Activated CD4-positive, alpha-beta T cell treated with anti-CD3 and anti-CD28 coated beads, Interleukin-2, amount 10 ng/mL, durations not matched to agents 7 days and 5 days (primary cell): ENCODE measurements around the gene TUBGCP2. TPM values are rescaled to one million over a fixed set of nuclear protein-coding genes. Genes with fewer than 3 reads are reported as not detected.
A peak's percentile ranks its signal among the peaks of the same experiment; 100 is the strongest.
"Not testable (repeated sequence)": the region's sequence is repeated elsewhere in the genome, so short reads cannot be mapped to it uniquely, and the experiment has no call there.

Experiments
- CTCF ChIA-PET: fragments of 350-600 bp; sonication (Branson Sonifier 250); formaldehyde crosslinking; loops from one replicate; lab custom pipeline; 2021; ENCODE audit warnings: antibody characterized with exemption; lab: Charles Lee
- POLR2A ChIA-PET: fragments of 350-600 bp; sonication (Branson Sonifier 250); formaldehyde crosslinking; loops from one replicate; lab custom pipeline; 2021; ENCODE audit warnings: antibody characterized with exemption; lab: Charles Lee
- DNase-seq: peaks from one replicate; pipeline ENCODE4 v3.0.0-alpha.2; 2020
- H3K27ac Mint-ChIP-seq: one replicate; pipeline ENCODE4 v1.8.0; 2021; ENCODE audit warnings: mild to moderate bottlenecking, moderate library complexity, mixed read lengths
- H3K27me3 Mint-ChIP-seq: one replicate; pipeline ENCODE4 v1.8.0; 2021; ENCODE audit warnings: mixed read lengths
- H3K36me3 Mint-ChIP-seq: one replicate; pipeline ENCODE4 v1.8.0; 2021; ENCODE audit warnings: low read depth, mixed read lengths
- H3K4me1 Mint-ChIP-seq: one replicate; pipeline ENCODE4 v1.8.0; 2021; ENCODE audit warnings: mixed read lengths
- H3K4me3 Mint-ChIP-seq: one replicate; pipeline ENCODE4 v1.8.0; 2021; ENCODE audit warnings: mild to moderate bottlenecking, moderate library complexity, mixed read lengths
- H3K9me3 Mint-ChIP-seq: one replicate; pipeline ENCODE4 v1.8.0; 2021; ENCODE audit warnings: mixed read lengths
- total RNA-seq, 2 experiments: library from RNA; stranded (reverse); gene quantifications; one replicate each; pipeline ENCODE4 v1.2.3, GENCODE V29; 2021

The TUBGCP2 gene
- total RNA-seq, 2 experiments from 2014 or later, result 52.4 to 54.2 TPM

- CTCF ChIA-PET, result no interaction called here
- peaks cover 38% of the 10 kb centered on the region for H3K27me3 Mint-ChIP-seq
- peaks cover 7% of the 10 kb centered on the region for H3K4me1 Mint-ChIP-seq
- POLR2A ChIA-PET, result no interaction called here
- DNase-seq, result no peak
- no peak overlapping the region for H3K27ac Mint-ChIP-seq
- H3K4me3 Mint-ChIP-seq, result no peak overlapping the region
- H3K9me3 Mint-ChIP-seq, result no peaks in the 10 kb centered on the region
- H3K36me3 Mint-ChIP-seq, result no peaks in the 10 kb centered on the region
These were observed 17.5 kb upstream of the TUBGCP2 start for GRCh38 chr10:133326223-133326551.

GRCh38 chr10:133325440-133326222 lies 17.0 kb upstream of the TUBGCP2 start:
- peaks cover 7% of the 10 kb centered on the region for H3K4me1 Mint-ChIP-seq

GRCh38 chr10:133324857-133325260 lies 16.2 kb upstream of the TUBGCP2 start:
- H3K27ac Mint-ChIP-seq, result no peak overlapping the region
- ChIA-PET POLR2A (no interaction called here), CTCF (interaction anchor here (1.1 kb wide), 1 partner anchor 9 kb away, joined by 4 read pairs; no protein-coding TSS in a partner anchor)
- no peak overlapping the region for H3K4me3 Mint-ChIP-seq
- peaks cover 31% of the 10 kb centered on the region for H3K27me3 Mint-ChIP-seq
- H3K4me1 Mint-ChIP-seq, result peaks cover 7% of the 10 kb centered on the region
- DNase-seq, result no peak
- H3K36me3 Mint-ChIP-seq, result no peaks in the 10 kb centered on the region
- H3K9me3 Mint-ChIP-seq, result no peaks in the 10 kb centered on the region

More at GRCh38 chr10:133325440-133326222, 17.0 kb upstream of the TUBGCP2 start:
- ChIA-PET CTCF (interaction anchor here (1.1 kb wide), 1 partner anchor 9 kb away, joined by 4 read pairs; no protein-coding TSS in a partner anchor), POLR2A (no interaction called here)
- no peak for DNase-seq
- Mint-ChIP-seq H3K27me3 (peaks cover 33% of the 10 kb centered on the region), H3K36me3 (no peaks in the 10 kb centered on the region), H3K9me3 (no peaks in the 10 kb centered on the region), H3K4me3 (peak overlapping the region; percentile 43), H3K27ac (no peak overlapping the region)

GRCh38 chr10:133324198-133324792 lies 15.6 kb upstream of the TUBGCP2 start:
- no peak overlapping the region for H3K4me3 Mint-ChIP-seq
- peaks cover 6% of the 10 kb centered on the region for H3K4me1 Mint-ChIP-seq
- H3K36me3 Mint-ChIP-seq, result no peaks in the 10 kb centered on the region
- DNase-seq, result peak; percentile 50
- ChIA-PET CTCF (interaction anchor here (1.0 to 1.3 kb wide), 2 partner anchors 57 to 64 kb away, joined by 3 read pairs; no protein-coding TSS in a partner anchor), POLR2A (no interaction called here)
- H3K9me3 Mint-ChIP-seq, result no peaks in the 10 kb centered on the region
- no peak overlapping the region for H3K27ac Mint-ChIP-seq
- H3K27me3 Mint-ChIP-seq, result peaks cover 30% of the 10 kb centered on the region

GRCh38 chr10:133322064-133322709 lies 13.5 kb upstream of the TUBGCP2 start:
- H3K9me3 Mint-ChIP-seq, H3K27ac Mint-ChIP-seq, H3K4me1 Mint-ChIP-seq, H3K4me3 Mint-ChIP-seq, H3K36me3 Mint-ChIP-seq, POLR2A ChIA-PET, DNase-seq: not testable (repeated sequence)
- peaks cover 20% of the 10 kb centered on the region for H3K27me3 Mint-ChIP-seq
- CTCF ChIA-PET, result interaction anchor here (4.0 kb wide), 1 partner anchor 7 kb away, joined by 23 read pairs; no protein-coding TSS in a partner anchor

- DNase-seq, H3K36me3 Mint-ChIP-seq, H3K27me3 Mint-ChIP-seq, POLR2A ChIA-PET, H3K27ac Mint-ChIP-seq, H3K9me3 Mint-ChIP-seq, H3K4me3 Mint-ChIP-seq: not testable (repeated sequence)
- CTCF ChIA-PET, result interaction anchor here (4.0 kb wide), 1 partner anchor 8 kb away, joined by 23 read pairs; no protein-coding TSS in a partner anchor
- H3K4me1 Mint-ChIP-seq, result peaks cover 11% of the 10 kb centered on the region
These were observed 12.3 kb upstream of the TUBGCP2 start for GRCh38 chr10:133320852-133321422.

- Mint-ChIP-seq H3K27ac (no peak overlapping the region), H3K36me3 (no peaks in the 10 kb centered on the region), H3K4me3 (peak overlapping the region; percentile 36), H3K27me3 (peaks cover 5% of the 10 kb centered on the region), H3K9me3 (no peaks in the 10 kb centered on the region), H3K4me1 (peaks cover 10% of the 10 kb centered on the region)
- CTCF ChIA-PET, result interaction anchor here (0.7 to 4.0 kb wide), 4 partner anchors 11 to 58 kb away, joined by 3 to 23 read pairs (median 3); no protein-coding TSS in a partner anchor
- DNase-seq, result peak; percentile 65
- POLR2A ChIA-PET, result no interaction called here
These were observed 9.9 kb upstream of the TUBGCP2 start for GRCh38 chr10:133318494-133319127.

GRCh38 chr10:133316732-133317131 lies 8.1 kb upstream of the TUBGCP2 start:
- H3K9me3 Mint-ChIP-seq, result no peaks in the 10 kb centered on the region
- ChIA-PET CTCF (no interaction called here), POLR2A (no interaction called here)
- H3K36me3 Mint-ChIP-seq, result peaks cover 7% of the 10 kb centered on the region
- no peak overlapping the region for H3K4me3 Mint-ChIP-seq
- H3K4me1 Mint-ChIP-seq, result peaks cover 10% of the 10 kb centered on the region
- H3K27ac Mint-ChIP-seq, result no peak overlapping the region
- peaks cover 5% of the 10 kb centered on the region for H3K27me3 Mint-ChIP-seq
- DNase-seq, result no peak

GRCh38 chr10:133316266-133316665 lies 7.6 kb upstream of the TUBGCP2 start:
- DNase-seq, result no peak
- Mint-ChIP-seq H3K9me3 (no peaks in the 10 kb centered on the region), H3K36me3 (peaks cover 10% of the 10 kb centered on the region), H3K4me1 (peaks cover 10% of the 10 kb centered on the region), H3K27me3 (peaks cover 5% of the 10 kb centered on the region), H3K4me3 (no peak overlapping the region), H3K27ac (no peak overlapping the region)
- ChIA-PET POLR2A (no interaction called here), CTCF (interaction anchor here (1.1 to 2.0 kb wide), 2 partner anchors 13 to 169 kb away, joined by 3 to 6 read pairs; no protein-coding TSS in a partner anchor)

- Mint-ChIP-seq H3K27ac (no peak overlapping the region), H3K4me1 (peaks cover 10% of the 10 kb centered on the region), H3K4me3 (no peak overlapping the region), H3K27me3 (peaks cover 5% of the 10 kb centered on the region), H3K9me3 (no peaks in the 10 kb centered on the region), H3K36me3 (peaks cover 11% of the 10 kb centered on the region)
- DNase-seq, result no peak
- POLR2A ChIA-PET, result no interaction called here
- CTCF ChIA-PET, result interaction anchor here (1.1 to 2.0 kb wide), 3 partner anchors 14 to 168 kb away, joined by 3 to 6 read pairs (median 5); no protein-coding TSS in a partner anchor
These were observed 7.2 kb upstream of the TUBGCP2 start for GRCh38 chr10:133315847-133316246.

- CTCF ChIA-PET, result interaction anchor here (1.2 to 2.0 kb wide), 3 partner anchors 15 to 47 kb away, joined by 4 to 6 read pairs (median 5); no protein-coding TSS in a partner anchor
These were observed 6.2 kb upstream of the TUBGCP2 start for GRCh38 chr10:133314911-133315310.

GRCh38 chr10:133313192-133313591 lies 4.5 kb upstream of the TUBGCP2 start:
- ChIA-PET POLR2A (no interaction called here), CTCF (no interaction called here)
- Mint-ChIP-seq H3K9me3 (no peaks in the 10 kb centered on the region), H3K36me3 (peaks cover 17% of the 10 kb centered on the region), H3K27me3 (no peaks in the 10 kb centered on the region), H3K27ac (no peak overlapping the region), H3K4me1 (peaks cover 7% of the 10 kb centered on the region), H3K4me3 (no peak overlapping the region)
- DNase-seq, result no peak

More at GRCh38 chr10:133314911-133315310, 6.2 kb upstream of the TUBGCP2 start:
- Mint-ChIP-seq H3K4me3 (no peak overlapping the region), H3K27me3 (peaks cover 5% of the 10 kb centered on the region), H3K27ac (no peak overlapping the region), H3K36me3 (peaks cover 17% of the 10 kb centered on the region), H3K4me1 (peaks cover 10% of the 10 kb centered on the region), H3K9me3 (no peaks in the 10 kb centered on the region)
- POLR2A ChIA-PET, result no interaction called here
- DNase-seq, result no peak
